Omental fat pad (tissue), 4 donors: ENCODE measurements around the gene SFMBT1. TPM values are rescaled to one million over a fixed set of nuclear protein-coding genes. Genes with fewer than 3 reads are reported as not detected.

Experiments used
- ATAC-seq: fragments of 150-250 bp; one replicate; pipeline ENCODE4 v1.9.1; 2016; ENCODE audit warnings: mild to moderate bottlenecking, moderate library complexity; ENCODE audit not compliant: low FRiP score
- DNase-seq: peaks from one replicate; pipeline ENCODE4 v3.0.0-alpha.2; 2019; ENCODE audit warnings: low spot score
- CTCF ChIP-seq, 3 donors: fragments of 450-650 bp; IDR thresholded peaks; one replicate each; pipeline ENCODE4 v1.5.1; 2016 to 2017; ENCODE audit warnings: antibody characterized with exemption in 3 of 3, mild to moderate bottlenecking in 3 of 3, moderate library complexity in 2 of 3
- total RNA-seq, 4 donors: library from RNA; depleted of rRNA; stranded (reverse); fragments of >200 nt; gene quantifications; one replicate each; pipeline ENCODE4 v1.1.0, GENCODE V29; 2016

The SFMBT1 gene
- total RNA-seq, 4 donors from 2014 or later: 6.5 to 15.3 (median 8.7) TPM

GRCh38 chr3:52978109-52978754, 67.6 kb downstream of the SFMBT1 start:
- ATAC-seq: no peak
- no peak for DNase-seq
- TF ChIP-seq CTCF (IDR thresholded peaks at IDR 0.05): no peak

GRCh38 chr3:52973806-52974205, 72.1 kb downstream of the SFMBT1 start:
- no peak for DNase-seq
- TF ChIP-seq CTCF (IDR thresholded peaks at IDR 0.05): no peak
- no peak for ATAC-seq

DNA sequence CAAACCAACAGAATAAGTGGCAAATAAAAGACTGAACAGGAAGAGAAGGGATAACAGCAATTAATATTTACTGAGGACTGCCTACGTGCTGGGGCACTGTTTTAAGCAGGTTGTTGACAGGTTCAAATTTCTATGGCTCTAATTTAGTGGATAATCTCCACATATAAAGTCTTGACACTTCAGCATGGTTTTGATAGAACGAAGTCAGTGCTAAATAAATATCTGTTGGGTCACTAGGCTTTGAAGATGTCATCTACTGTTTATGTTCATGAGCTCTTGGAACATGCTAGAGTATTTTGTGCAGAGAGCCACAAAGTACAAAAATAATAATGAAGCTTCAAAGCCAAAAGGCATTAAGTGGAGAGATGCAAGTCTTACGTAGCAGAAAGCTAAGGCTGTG, 74.0 kb downstream of the SFMBT1 start:
- DNase-seq (no peak), ATAC-seq (no peak)
- no peak for TF ChIP-seq CTCF (IDR thresholded peaks at IDR 0.05)

- TF ChIP-seq CTCF (IDR thresholded peaks at IDR 0.05): no peak
- no peak for ATAC-seq
- DNase-seq: no peak
Observed at GRCh38 chr3:52967398-52967797, 78.5 kb downstream of the SFMBT1 start.

DNA sequence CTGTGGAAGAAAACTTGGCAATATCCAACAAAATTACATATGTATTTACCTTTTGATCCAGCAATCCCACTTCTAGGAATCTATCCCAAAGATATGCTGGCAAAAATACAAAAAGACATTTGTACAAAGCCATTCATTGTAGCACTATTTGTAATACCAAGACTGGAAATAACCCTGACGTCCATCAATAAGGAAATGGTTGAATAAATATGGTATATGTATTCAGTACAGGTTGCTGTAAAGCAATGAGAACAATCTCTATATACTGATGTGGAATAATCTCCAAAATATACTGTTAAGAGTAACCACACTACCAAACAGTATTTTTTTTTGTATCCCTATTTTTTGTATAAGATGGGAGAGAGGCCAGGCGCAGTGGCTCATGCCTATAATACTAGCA, 83.7 kb downstream of the SFMBT1 start:
- no peak for ATAC-seq
- DNase-seq: no peak

GRCh38 chr3:52959773-52960172, 86.1 kb downstream of the SFMBT1 start:
- DNase-seq: no peak
- ATAC-seq: no peak
- no peak for TF ChIP-seq CTCF (IDR thresholded peaks at IDR 0.05)

More for the DNA sequence above, 83.7 kb downstream of the SFMBT1 start:
- TF ChIP-seq CTCF (IDR thresholded peaks at IDR 0.05): no peak

GRCh38 chr3:52939600-52939999, 106.3 kb downstream of the SFMBT1 start:
- ATAC-seq (no peak), DNase-seq (no peak)
- no peak for TF ChIP-seq CTCF (IDR thresholded peaks at IDR 0.05)
